Stomach (tissue), 4 donors: ENCODE results near the gene ARID5A.

Experiments used
- EP300 ChIP-seq: sonication (generic); formaldehyde crosslinking; IDR thresholded peaks from one replicate; pipeline ENCODE4 v1.6.1; 2017; ENCODE audit warnings: antibody characterized with exemption
- POLR2AphosphoS5 ChIP-seq, 3 donors: sonication (generic); formaldehyde crosslinking; IDR thresholded peaks; one replicate each; pipeline ENCODE4 v1.6.1; 2016; ENCODE audit warnings: antibody characterized with exemption in 3 of 3
- TF ChIP-seq, protein P1 (sequence below), 7 experiments: fragments of 450-650 bp in 4 of 7; fragments of 200-600 bp in 3 of 7; sonication (generic) in 3 of 7; IDR thresholded peaks; one replicate each; pipeline ENCODE4 v1.5.1; 2016 to 2019; ENCODE audit warnings: antibody characterized with exemption in 7 of 7, control low read depth in 2 of 7, mild to moderate bottlenecking in 1 of 7

DNA sequence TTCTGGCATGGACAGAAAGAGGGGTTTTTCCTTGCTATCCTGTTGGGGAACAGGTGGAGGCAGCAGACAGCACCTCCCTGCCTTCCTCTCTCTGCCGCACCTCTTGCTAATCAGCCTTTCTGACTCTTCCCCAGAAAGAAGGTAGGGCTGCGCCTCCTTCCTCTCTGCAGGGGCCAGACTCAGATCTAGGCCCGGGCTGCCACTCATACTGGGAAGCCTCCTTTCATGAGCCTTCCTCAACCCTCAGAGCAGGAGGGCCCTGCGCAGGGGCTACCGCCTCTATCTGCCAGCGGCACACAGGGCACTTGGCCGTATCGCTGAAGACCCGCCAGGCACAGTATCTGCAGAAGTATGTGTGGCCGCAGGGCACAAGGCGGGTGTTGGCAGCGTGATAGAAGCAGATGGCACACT, 38.5 kb upstream of the ARID5A start:
- TF ChIP-seq, protein P1, sequence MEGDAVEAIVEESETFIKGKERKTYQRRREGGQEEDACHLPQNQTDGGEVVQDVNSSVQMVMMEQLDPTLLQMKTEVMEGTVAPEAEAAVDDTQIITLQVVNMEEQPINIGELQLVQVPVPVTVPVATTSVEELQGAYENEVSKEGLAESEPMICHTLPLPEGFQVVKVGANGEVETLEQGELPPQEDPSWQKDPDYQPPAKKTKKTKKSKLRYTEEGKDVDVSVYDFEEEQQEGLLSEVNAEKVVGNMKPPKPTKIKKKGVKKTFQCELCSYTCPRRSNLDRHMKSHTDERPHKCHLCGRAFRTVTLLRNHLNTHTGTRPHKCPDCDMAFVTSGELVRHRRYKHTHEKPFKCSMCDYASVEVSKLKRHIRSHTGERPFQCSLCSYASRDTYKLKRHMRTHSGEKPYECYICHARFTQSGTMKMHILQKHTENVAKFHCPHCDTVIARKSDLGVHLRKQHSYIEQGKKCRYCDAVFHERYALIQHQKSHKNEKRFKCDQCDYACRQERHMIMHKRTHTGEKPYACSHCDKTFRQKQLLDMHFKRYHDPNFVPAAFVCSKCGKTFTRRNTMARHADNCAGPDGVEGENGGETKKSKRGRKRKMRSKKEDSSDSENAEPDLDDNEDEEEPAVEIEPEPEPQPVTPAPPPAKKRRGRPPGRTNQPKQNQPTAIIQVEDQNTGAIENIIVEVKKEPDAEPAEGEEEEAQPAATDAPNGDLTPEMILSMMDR (IDR thresholded peaks at IDR 0.05) = no peak
- no peak for TF ChIP-seq POLR2AphosphoS5 (IDR thresholded peaks at IDR 0.05)
- TF ChIP-seq EP300 = no peak
